HL-60/S4 treated with retinoic acid at 250 ng/mL for 4 days and 3 days (cell line): Measurements from ENCODE around the gene ROS1.

Experiments used
- in situ Hi-C: fragments of 300-500 bp; cut with MboI; formaldehyde crosslinking; loops from 2 replicates; pipeline ENCODE4 v1.7.0; 2022; ENCODE audit warnings: low sequenced_read_pairs

ROS1 gene

DNA sequence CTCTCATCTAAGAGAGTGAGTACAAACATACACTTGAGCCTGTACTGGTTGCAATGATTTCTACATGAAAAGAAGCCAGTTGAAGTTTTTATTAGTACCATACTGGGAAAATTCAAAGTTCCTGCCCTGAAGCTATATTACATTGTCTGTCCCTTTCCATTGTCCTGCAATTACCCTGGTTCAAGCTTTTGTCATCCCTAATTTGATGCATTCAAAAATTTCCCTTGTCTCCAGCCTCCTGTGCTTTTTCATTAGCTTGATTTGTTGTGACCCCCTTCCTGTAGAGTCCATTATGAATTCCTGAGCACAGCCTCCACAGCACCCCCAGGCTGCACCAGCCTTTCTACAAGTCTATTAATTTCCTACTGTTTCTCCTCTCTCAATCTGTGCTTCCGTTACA is 114.0 kb downstream of the ROS1 start:
- in situ Hi-C loops = no loop called here

DNA sequence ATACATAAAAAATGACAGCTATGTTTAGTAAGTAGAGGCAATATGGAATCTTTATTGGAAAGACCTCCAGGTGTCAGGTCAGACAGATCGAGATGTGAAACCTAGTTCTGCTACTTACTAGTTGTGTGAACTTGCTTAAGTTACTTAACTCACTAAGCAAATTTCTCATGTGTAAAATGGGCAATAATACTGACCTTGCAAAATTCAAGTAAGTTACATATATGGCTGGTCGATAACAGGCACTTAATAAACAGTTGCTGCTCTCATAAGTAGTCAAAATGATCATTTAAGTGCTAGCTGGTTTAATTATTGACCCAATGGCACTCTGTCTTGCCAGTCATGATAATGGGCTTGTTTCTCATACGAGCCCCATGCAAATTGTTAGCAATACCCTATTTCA is 114.4 kb downstream of the ROS1 start:
- in situ Hi-C loops = no loop called here

DNA sequence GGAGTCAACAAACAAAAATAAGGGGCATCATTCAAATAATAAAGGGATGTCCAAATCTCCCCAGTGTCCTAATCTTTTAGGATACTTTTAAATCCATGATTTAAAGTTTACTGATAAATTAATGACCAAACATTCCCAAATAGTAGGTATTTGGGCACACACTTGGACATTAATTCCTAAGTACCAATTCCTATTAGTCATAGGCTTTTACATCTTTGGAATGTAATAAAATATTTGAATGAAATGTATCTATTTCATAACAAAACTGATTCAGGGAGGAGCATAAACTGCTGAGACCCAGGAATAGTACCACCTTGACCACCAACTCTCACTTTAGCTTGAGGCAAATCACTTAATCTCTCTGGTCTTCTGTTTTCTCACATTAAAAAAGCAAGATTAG is 116.1 kb downstream of the ROS1 start:
- in situ Hi-C loops = no loop called here

DNA sequence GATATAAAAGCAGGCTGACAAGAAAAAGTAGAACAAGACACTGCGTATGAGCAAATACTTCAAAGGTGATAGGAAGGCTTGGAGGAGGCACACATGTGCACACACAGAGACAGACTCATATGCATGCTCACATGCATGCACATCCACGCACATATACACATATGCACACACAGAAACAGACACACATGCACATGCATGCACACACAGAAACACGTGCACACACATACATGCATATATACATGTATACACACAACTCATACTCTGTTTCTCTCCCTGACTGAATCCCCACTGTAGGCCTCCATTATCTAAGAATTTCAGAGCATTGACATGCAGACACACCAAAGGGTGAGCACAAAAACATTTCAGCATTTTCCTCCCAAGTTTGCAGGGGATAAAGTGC is 116.7 kb downstream of the ROS1 start:
- in situ Hi-C loops = no loop called here

DNA sequence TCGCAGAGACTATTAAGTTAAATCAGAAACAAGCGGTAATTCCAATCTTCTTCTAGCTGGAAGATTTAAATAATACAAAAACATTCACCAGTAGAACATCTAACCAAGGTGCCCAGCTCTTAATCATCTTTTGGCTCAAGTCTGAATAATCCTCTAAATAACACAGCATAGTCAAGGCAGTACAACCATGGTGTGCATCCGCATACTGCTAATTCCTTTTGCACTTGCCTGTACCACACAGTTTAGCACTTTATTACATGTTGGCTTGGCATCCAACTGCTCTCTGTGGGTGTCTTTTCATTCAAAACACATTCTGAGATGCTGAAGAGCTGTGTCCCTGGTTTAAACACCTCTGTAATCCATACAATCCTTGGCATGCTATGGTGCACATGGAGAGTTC is 118.1 kb downstream of the ROS1 start:
- in situ Hi-C loops = no loop called here

DNA sequence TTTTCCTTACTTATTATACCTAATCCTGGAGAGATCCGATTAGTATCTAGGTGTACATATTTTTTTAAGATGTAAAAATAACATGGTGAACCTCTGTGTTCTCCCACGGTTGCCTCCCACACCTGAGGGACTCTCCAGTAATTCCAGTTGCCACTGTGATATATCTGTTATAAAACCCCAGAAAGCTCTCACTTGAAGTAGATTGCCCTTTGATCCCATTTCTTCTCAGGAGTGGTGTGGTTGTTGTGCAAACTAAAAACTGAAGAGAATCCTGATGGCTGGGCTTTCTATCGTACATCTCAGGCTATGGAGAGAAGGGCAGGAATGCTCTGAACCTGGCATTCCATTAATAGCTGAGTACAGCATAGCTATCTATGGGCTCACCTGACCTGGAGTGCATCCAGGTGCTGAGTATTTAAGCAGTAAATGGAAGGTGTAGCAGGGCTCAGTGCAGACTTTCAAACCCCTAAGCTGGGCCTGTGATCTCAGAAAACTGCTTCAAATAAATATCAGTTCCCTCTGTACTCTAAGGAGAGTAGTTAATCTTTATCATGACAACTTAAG is 119.4 kb downstream of the ROS1 start:
- in situ Hi-C loops = no loop called here

DNA sequence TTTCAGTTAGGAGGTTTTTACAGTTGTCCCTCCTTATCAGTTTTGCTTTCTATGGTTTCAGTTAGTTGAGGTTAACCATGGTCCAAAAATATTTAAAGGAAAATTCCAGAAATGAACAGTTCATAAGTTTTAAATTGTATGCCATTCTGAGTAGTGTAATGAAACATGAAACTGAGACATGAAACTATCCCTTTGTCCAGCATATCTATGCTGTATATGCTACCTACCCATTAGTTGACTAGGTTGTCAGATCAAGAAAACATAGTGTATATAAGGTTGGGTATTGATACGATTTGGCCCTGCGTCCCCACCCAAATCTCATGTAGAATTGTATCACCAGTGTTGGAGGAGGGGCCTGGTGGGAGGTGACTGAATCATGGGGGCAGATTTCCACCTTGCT is 121.3 kb downstream of the ROS1 start:
- in situ Hi-C loops = no loop called here

DNA sequence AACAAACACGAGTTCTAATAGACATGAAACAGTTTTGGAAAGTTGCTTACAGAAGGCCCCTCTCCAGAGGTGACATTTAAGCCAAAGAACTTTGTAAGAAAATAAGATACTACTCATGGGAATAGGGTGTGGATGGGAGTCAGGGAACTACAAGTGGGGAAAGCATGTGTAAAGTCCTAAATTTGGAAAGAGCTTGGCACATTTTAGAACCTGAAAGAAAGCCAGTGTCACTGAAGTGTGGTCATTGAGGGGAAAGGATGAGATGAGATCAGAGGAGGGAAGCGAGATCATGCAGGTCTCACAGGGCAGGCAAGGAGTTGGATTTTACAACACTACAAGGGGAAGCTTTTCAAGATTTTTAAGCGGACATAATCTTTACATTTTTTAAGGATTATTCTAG is 122.4 kb downstream of the ROS1 start:
- in situ Hi-C loops = no loop called here

DNA sequence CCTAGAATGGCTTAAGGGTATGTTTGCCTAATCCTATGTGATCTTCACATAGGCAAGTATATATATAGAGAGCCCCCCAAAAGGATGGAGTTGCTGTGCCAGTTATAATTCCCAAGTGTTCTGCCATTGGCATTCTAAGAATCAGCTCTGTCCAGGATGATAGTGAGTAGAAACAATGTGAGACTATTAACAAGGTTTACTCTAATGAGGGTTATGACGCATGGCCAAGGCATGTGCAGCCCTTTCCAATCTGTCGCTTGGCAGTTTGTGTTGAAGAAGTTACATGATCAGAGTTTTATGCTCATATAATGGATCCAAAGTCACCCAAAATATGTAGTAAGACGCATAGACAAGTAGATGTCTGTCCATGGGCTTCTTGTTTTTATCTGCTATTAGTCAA is 126.8 kb downstream of the ROS1 start:
- in situ Hi-C loops = no loop called here

DNA sequence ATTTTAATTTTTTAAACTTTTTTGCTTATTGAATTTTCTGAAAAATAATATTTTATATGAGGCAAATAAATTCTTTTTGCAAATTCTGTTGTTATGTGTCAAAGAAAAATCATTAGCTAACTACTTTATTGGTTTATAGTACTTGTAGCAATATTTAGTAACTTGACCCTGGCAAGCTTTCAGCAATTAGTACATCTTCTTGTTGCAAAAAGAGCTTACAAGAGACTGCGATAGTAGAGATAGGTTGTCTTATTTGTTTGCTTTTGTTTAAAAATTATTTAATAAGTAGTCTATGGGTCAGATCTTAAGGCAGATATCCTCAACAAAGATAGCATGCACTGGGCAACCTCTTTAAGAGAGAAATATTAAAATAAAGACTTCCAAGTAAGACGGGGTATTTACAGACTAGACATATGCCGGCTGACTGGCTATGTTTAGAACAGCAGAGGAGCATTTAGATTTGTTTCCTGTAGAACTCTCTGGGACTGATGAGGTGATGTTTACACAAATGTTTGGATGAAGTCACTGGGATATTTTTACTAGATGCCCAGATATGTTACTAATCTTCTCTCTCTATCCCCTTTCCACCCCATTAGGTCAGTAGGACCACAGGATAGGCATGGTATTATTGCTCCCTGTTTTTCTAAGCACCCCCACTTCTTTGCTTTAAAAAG is 135.4 kb downstream of the ROS1 start:
- in situ Hi-C loops = no loop called here

DNA sequence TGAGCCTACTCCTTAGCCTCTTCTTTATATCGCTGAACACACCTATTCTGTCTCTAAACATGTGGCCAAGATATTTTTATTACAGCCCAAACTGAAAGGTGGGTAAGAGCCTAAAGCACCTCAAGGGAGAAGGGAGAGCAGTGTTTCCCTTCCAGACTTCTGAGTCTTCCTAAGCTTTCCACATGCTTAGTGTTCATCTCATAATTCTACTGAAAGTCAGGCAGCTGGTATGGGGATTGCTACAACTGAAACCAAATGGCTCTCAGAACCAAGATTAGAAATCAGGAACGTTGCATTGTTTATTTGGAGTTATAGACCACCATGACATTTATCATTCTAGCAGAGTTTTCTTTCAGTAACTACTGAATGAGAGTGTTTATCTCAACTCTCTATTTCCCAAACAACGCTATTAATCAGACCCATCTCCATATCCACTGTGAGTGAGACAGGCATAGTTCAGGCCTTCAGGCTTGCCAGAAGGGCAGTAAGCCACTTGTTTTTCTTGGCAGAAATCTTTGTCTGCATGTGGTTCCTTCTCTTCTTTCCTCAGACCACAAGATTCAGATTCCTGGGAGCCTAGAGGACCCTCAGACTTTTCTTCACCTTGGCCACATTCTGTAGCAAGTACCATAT is 137.5 kb downstream of the ROS1 start:
- in situ Hi-C loops = no loop called here

DNA sequence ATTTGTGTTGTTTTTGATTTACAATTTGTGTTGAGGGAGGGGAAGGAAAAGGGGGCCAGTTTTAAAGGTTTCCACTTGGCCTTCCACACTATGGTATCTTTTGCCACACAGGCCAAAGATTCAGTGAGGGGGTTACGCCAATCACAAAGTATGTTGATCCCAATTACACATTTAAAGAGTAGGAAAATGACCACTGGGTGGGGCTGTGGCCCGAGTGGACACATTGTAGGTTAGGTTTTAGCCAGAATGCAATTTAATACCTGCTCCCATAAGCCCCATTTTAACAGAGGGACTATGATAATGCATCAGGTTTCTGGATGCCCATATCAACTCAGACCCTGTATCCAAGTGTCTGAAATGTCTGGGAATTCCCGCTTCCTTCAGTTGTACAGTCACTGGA is 144.8 kb downstream of the ROS1 start:
- in situ Hi-C loops = no loop called here

DNA sequence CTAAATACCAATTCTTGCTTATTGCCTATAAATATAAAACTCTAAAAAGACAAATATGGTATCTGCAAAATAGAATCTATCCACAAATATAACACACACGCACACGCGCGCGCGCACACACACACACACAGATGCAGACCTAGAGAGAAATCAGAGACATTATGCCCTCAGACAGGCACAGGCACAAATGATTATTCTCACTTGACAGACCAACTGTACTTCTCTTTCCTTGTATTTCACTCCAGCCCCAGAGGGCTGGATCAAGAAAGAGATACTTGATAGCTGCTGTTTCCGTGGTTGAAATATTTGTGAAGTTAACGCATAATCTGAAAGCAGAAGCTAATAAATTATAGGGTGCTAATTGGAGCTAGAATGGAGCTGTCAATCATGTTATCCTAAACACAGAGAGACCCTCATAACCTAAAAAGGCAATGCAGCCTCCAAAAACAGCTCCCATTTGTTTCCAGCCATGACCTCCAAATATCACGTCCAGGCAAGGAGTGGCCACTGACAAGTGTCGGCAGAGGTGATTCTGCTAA is 148.9 kb downstream of the ROS1 start:
- in situ Hi-C loops = no loop called here

DNA sequence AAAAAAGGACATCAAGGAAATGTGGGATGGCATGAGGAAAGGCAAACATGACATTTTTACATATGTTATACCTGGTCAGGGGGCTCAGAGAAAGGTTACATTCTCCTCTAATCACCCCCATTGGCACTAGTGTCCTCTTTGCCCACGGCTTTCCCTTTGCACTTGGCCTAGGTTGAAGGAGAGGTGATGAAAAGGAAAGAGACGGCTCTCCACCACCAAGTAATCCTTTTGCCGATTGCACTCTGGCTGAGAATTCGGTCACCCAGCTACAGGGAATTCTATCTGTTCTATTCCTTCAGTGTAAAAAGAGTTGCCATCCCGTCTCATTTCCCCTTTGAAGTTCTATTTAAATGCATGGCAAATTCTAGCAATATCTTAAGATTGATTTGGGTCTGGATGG is 150.0 kb downstream of the ROS1 start:
- in situ Hi-C loops = no loop called here

DNA sequence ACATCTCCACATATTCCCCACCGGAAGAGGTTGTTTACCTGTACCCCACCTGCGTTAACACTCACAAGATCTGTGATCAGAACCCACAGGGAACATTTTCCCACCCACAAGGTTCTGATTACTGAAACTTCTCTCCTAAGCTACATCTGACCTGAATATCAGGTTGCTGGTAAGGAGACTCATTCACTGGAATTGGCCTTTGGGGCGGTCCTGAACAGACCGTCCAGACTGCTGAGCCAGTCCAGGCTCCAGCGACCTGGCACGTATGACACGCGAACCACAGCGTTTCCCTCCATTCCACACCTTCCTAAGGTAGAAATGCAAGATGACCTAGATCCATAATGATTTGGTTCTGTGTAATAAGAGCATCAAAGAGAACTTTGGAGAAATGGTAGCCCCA is 150.5 kb downstream of the ROS1 start:
- in situ Hi-C loops = no loop called here

DNA sequence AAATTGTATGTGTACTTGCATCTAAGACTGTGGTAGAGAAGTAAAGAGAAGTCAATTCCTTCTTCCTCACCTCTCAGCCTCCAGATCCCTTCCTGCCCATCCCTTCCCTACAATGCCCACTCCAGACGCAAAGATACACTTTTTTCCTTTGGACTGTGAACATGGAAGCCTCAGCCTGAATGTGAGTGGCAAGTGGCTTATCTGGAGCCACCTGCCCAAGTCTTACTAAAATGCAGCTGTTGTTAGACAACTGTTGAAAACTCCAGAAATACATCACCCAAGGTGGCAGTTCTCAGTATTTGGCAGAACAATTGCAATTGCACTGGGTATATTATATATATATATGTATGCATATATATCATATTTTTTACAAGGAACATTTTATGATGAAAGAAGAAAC is 152.9 kb downstream of the ROS1 start:
- in situ Hi-C loops = no loop called here

DNA sequence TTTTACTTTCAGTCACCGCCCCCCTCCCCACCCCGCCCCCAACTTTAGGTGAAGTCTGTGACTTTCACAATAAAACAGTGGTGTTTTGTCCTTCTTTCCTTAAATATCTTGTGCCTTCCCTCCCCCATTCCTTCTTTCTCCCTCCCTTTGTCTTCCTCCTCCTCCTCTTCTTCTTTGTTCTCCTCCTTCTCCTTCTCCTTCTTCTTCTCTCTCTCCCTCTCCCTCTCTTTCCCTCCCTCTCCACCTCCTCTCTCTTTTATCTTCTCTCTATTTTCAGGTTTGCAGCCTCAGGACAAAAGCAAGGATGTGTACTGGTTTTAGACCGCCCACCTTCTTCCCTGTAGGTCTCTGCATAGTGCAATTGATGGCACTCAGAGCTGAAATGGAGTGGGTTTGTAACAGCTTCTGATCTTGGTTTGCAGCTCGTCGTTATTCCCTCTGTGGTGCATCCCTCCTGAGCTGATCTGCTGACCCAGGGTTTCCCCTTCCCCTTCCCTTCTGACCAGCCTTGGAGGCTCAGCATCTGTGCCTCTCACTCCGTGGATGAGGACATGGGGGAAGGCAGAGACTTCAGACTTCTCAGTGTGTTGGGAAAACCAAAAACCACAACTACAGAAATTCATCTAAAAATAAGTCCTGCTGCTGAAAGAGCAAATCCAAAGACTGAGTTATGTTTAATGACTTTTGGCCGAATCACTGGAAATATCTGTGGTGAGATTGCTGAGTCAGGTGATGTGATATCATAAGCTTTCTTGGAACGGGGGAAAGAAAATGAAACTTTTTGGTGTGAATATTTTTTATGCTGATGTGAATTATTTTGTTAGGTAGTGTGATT is 153.5 kb downstream of the ROS1 start:
- in situ Hi-C loops = no loop called here

DNA sequence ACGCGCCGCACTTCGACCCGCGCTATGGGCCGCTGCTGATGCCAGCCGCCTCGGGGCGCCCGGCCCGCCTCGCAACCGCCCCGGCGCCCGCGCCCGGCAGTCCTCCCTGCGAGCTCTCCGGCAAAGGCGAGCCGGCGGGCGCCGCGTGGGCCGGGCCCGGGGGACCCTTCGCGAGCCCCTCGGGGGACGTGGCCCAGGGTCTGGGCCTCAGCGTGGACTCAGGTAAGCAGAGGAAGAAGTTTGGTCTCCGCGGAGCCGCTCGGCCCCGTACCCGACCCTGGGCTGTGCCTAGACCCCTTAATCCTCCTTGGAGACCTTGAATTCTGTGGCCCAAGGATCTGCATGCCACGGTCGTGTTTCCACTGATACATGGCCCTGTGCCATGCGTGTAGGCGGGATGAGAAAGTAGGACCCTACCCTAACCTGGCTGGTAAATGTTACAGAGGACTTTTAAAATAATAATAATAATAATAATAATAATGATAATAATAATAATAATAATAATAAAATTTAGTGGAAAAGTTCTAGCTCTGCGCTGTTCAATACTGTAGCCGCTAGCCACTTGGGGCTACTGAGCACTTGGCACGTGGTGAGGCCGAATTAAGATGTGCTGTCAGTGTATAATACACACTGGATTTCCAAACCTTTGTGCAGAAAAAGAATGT is 154.8 kb downstream of the ROS1 start:
- in situ Hi-C loops = no loop called here

DNA sequence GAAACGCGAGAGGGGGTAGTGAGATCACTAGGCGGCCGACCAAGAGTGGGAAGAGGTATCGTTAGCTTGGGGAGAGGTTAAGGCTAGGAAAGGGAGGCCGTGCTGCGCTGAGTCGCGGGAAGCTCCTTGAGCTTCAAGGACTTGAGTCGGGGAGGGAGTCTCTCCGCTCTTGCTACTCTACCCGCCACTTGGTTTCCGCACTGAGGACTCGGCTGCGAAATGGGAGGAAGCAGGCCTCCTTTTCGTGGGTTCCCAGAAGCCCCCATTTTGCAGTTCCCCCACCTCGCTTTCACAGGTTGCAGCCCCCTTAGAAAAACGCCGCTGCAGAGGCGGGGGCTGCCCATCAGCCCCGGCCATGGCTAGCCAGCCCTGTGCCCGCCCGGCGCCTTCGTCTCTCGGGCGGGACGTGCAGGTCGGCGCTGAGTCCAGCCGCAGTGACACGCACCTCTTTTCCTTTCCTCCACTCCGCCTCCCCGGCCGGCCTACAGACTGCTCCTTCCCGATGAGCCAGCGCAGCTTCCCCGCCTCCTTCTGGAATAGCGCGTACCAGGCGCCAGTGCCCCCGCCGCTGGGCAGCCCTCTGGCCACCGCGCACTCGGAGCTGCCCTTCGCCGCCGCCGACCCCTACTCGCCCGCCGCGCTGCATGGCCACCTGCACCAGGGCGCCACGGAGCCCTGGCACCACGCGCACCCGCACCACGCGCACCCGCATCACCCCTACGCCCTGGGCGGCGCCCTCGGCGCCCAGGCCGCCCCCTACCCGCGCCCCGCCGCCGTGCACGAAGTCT is 155.5 kb downstream of the ROS1 start:
- in situ Hi-C loops = no loop called here

DNA sequence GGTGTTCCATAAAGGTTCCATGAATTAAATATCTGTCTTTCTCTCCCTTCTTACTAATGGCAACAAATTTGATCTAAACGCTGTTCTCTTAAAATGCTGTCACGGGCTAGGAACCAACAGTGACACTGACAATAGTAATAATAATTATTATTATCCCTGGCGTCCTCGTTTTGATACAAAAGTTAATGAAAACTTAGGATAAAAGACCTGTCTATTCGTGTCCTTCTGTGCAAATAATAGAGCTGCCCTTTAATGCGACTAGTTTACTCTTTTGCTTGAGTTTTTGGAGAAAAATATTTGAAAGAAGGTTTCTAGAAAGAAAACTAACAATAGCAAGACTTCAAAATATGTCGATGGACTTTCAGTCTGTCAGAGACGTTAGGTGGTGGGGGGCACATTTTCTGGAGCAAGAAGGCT is 156.1 kb downstream of the ROS1 start:
- in situ Hi-C loops = no loop called here
